IPS-NIHi11 (cell line): Measurements from ENCODE around the gene CKLF.
"Not testable (repeated sequence)": the region's sequence is repeated elsewhere in the genome, so short reads cannot be mapped to it uniquely, and the experiment has no call there.

Experiments used
- DNase-seq: peaks from one replicate; pipeline ENCODE4 v3.0.0; 2012; ENCODE audit warnings: mixed read lengths, low spot score

Gene CKLF

GRCh38 chr16:66568355-66568754 lies 16.0 kb downstream of the CKLF start:
- DNase-seq = no peak

GRCh38 chr16:66569131-66569530 lies 16.8 kb downstream of the CKLF start:
- no peak for DNase-seq

GRCh38 chr16:66569827-66570405 lies 17.5 kb downstream of the CKLF start:
- no peak for DNase-seq

- DNase-seq = no peak
Measured at GRCh38 chr16:66572356-66572755, 20.0 kb downstream of the CKLF start.

- DNase-seq = no peak
Measured at GRCh38 chr16:66574081-66574480, 21.7 kb downstream of the CKLF start.

GRCh38 chr16:66574531-66574930 lies 22.2 kb downstream of the CKLF start:
- no peak for DNase-seq

- DNase-seq = no peak
Measured at GRCh38 chr16:66575060-66575459, 22.7 kb downstream of the CKLF start.

GRCh38 chr16:66576296-66576695 lies 23.9 kb downstream of the CKLF start:
- no peak for DNase-seq

- peak; percentile 48 for DNase-seq
Measured at GRCh38 chr16:66578651-66579531, 26.5 kb downstream of the CKLF start, which contains the start of gene CMTM2. CMTM2 (plus strand) TSS chr16:66579463; CDS start chr16:66579608, 145 bp downstream.

- DNase-seq = peak; percentile 54
Measured at GRCh38 chr16:66580605-66581209, 28.3 kb downstream of the CKLF start.

GRCh38 chr16:66581246-66581952 lies 29.0 kb downstream of the CKLF start:
- DNase-seq = no peak

GRCh38 chr16:66585481-66586239 lies 33.3 kb downstream of the CKLF start:
- no peak for DNase-seq

- no peak for DNase-seq
Measured at GRCh38 chr16:66587881-66588600, 35.7 kb downstream of the CKLF start.

- peak; percentile 71 for DNase-seq
Measured at GRCh38 chr16:66588981-66589713, 36.8 kb downstream of the CKLF start.

GRCh38 chr16:66590322-66590721 lies 37.9 kb downstream of the CKLF start:
- DNase-seq = no peak

GRCh38 chr16:66591018-66591417 lies 38.6 kb downstream of the CKLF start:
- no peak for DNase-seq

GRCh38 chr16:66592241-66592640 lies 39.9 kb downstream of the CKLF start:
- DNase-seq = no peak

- DNase-seq = no peak
Measured at GRCh38 chr16:66592814-66593213, 40.4 kb downstream of the CKLF start.

- no peak for DNase-seq
Measured at GRCh38 chr16:66594739-66595138, 42.4 kb downstream of the CKLF start.

GRCh38 chr16:66596559-66596958 lies 44.2 kb downstream of the CKLF start:
- DNase-seq = not testable (repeated sequence)
